Neural progenitor cell (in vitro differentiated cells): Measurements from ENCODE around the gene ATP5IF1.

Source experiments
- EZH2 ChIP-seq: fragments of 200-600 bp; sonication (generic); IDR thresholded peaks from 2 replicates; pipeline ENCODE4 v1.6.1; 2017; ENCODE audit warnings: antibody characterized with exemption, mild to moderate bottlenecking, moderate library complexity
- EZH2phosphoT487 ChIP-seq: fragments of 200-600 bp; sonication (generic); IDR thresholded peaks from 2 replicates; pipeline ENCODE4 v1.6.1; 2017; ENCODE audit warnings: antibody characterized with exemption
- TF ChIP-seq, protein P1 (sequence below): fragments of 200-600 bp; sonication (generic); IDR thresholded peaks from 2 replicates; pipeline ENCODE4 v1.5.1; 2017; ENCODE audit warnings: antibody characterized with exemption, mild to moderate bottlenecking

GRCh38 chr1:28249013-28249865 is 13.3 kb downstream of the ATP5IF1 start:
- TF ChIP-seq, protein P1, sequence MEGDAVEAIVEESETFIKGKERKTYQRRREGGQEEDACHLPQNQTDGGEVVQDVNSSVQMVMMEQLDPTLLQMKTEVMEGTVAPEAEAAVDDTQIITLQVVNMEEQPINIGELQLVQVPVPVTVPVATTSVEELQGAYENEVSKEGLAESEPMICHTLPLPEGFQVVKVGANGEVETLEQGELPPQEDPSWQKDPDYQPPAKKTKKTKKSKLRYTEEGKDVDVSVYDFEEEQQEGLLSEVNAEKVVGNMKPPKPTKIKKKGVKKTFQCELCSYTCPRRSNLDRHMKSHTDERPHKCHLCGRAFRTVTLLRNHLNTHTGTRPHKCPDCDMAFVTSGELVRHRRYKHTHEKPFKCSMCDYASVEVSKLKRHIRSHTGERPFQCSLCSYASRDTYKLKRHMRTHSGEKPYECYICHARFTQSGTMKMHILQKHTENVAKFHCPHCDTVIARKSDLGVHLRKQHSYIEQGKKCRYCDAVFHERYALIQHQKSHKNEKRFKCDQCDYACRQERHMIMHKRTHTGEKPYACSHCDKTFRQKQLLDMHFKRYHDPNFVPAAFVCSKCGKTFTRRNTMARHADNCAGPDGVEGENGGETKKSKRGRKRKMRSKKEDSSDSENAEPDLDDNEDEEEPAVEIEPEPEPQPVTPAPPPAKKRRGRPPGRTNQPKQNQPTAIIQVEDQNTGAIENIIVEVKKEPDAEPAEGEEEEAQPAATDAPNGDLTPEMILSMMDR, result no peak
- no peak for TF ChIP-seq EZH2
- TF ChIP-seq EZH2phosphoT487, result no peak
